Mesothelial cell of epicardium (in vitro differentiated cells): Measurements from ENCODE around the gene DNAJA3. TPM values are rescaled to one million over a fixed set of nuclear protein-coding genes. Genes with fewer than 3 reads are reported as not detected.

ENCODE experiments used
- DNase-seq, 2 experiments: peaks; one replicate each; pipeline ENCODE4 v3.0.0; 2021; ENCODE audit warnings: low spot score in 2 of 2; ENCODE audit not compliant: unreplicated experiment in 2 of 2
- H3K27ac Mint-ChIP-seq: 2 replicates; pipeline ENCODE4 v1.8.0; 2021; ENCODE audit warnings: mixed read lengths
- H3K27me3 Mint-ChIP-seq: 2 replicates; pipeline ENCODE4 v1.8.0; 2021; ENCODE audit warnings: low read depth, mixed read lengths
- H3K36me3 Mint-ChIP-seq: 2 replicates; pipeline ENCODE4 v1.8.0; 2021; ENCODE audit warnings: mixed read lengths
- H3K4me1 Mint-ChIP-seq: 2 replicates; pipeline ENCODE4 v1.8.0; 2021; ENCODE audit warnings: mixed read lengths
- H3K4me3 Mint-ChIP-seq: 2 replicates; pipeline ENCODE4 v1.8.0; 2021; ENCODE audit warnings: mild to moderate bottlenecking, moderate library complexity, mixed read lengths
- H3K9me3 Mint-ChIP-seq: 2 replicates; pipeline ENCODE4 v1.8.0; 2021; ENCODE audit warnings: mixed read lengths
- CTCF ChIP-seq: fragments of 200-600 bp; sonication (generic); IDR thresholded peaks from one replicate; pipeline ENCODE4 v1.5.0; 2021; ENCODE audit warnings: antibody characterized with exemption; ENCODE audit not compliant: unreplicated experiment
- total RNA-seq: library from RNA; stranded (reverse); gene quantifications from 3 replicates; pipeline ENCODE4 v1.2.1, GENCODE V29; 2021

DNAJA3 gene
- total RNA-seq, 1 donor from 2014 or later: 35.3 TPM

- TF ChIP-seq CTCF: no peak
- no peak overlapping the region for H3K4me3 Mint-ChIP-seq
- H3K9me3 Mint-ChIP-seq: no peaks in the 10 kb centered on the region
- no peak overlapping the region for H3K27ac Mint-ChIP-seq
- H3K4me1 Mint-ChIP-seq: no peaks in the 10 kb centered on the region
- no peak for DNase-seq
- no peaks in the 10 kb centered on the region for H3K27me3 Mint-ChIP-seq
- H3K36me3 Mint-ChIP-seq: peaks cover 42% of the 10 kb centered on the region
These were observed 18.3 kb downstream of the DNAJA3 start for GRCh38 chr16:4443986-4444385.

DNA sequence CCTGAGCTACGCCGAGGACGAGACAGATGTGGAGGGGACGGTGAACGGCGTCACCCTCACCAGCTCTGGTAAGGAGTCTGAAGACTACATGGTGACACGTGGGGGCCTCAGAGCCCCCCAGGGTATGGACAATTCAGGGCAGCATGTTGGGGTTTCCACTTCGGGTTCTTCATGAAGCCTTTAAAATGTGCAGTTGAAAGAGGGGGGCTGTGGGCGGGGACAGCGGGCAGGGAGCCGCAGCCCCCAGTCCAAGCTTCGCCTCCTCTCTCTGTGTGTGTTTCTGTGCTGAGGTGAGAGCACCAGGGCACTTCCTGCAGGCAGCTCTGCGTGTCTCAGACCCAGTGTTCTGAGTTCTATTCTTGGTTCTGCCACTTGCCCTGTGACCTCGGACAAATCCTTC lies 24.8 kb downstream of the DNAJA3 start:
- Mint-ChIP-seq H3K4me1 (no peaks in the 10 kb centered on the region), H3K9me3 (no peaks in the 10 kb centered on the region), H3K36me3 (peaks cover 23% of the 10 kb centered on the region), H3K27ac (no peak overlapping the region), H3K4me3 (no peak overlapping the region), H3K27me3 (no peaks in the 10 kb centered on the region)
- TF ChIP-seq CTCF: no peak
- no peak for DNase-seq

DNA sequence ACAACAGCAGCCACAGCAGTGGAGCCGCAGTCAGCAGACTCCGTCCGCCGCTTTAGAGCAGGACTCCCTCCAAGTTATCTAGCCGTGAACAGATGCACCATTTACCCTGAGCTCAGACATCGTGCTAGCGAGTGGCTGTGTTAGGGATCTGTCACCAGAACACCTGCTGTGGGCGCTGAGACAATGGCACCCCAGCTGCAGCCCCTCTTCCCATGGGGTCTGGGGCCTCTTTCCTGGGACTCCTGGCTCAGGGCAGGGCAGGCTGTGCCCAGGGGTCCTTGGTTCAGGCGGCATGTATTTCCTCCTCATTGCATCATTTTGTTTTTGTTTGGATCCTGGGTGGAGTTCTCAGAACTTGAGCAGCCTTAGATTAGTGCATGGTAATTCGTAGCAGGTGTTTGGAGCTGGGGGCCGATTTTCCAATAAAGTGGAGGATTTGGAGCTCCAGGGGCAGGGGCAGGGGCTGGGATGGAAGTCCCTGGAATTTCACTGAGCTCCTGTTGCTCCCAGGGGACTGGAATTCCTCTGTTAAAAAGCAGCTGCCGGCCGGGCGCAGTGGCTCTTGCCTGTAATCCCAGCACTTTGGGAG lies 25.4 kb downstream of the DNAJA3 start:
- Mint-ChIP-seq H3K4me3 (no peak overlapping the region), H3K4me1 (no peaks in the 10 kb centered on the region), H3K27ac (no peak overlapping the region), H3K9me3 (no peaks in the 10 kb centered on the region), H3K36me3 (peaks cover 23% of the 10 kb centered on the region), H3K27me3 (no peaks in the 10 kb centered on the region)
- no peak for DNase-seq
- no peak for TF ChIP-seq CTCF

- no peaks in the 10 kb centered on the region for H3K9me3 Mint-ChIP-seq
- H3K4me3 Mint-ChIP-seq: no peak overlapping the region
- peaks cover 21% of the 10 kb centered on the region for H3K36me3 Mint-ChIP-seq
- no peak overlapping the region for H3K27ac Mint-ChIP-seq
- H3K4me1 Mint-ChIP-seq: no peaks in the 10 kb centered on the region
- TF ChIP-seq CTCF: no peak
- no peaks in the 10 kb centered on the region for H3K27me3 Mint-ChIP-seq
- DNase-seq: no peak
These were observed 27.0 kb downstream of the DNAJA3 start for GRCh38 chr16:4452674-4453073.

DNA sequence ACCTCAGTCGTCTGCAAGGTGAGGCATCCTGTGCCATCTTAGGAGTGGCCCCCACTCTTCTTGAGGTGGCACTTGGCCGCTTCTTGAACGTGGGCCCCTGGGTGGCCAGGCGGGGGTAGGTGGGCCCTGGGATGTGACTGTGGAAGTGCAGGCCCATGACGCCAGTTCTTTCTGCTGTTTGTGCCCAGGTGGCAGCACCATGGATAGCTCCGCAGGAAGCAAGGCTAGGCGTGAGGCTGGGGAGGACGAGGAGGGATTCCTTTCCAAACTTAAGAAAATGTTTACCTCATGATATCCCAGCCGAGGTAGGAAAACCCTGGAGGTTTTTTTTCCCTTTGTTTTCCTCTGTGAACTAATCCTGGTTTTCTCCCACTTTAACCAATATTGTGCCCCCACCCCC lies 29.0 kb downstream of the DNAJA3 start:
- Mint-ChIP-seq H3K27ac (no peak overlapping the region), H3K4me3 (no peak overlapping the region), H3K4me1 (no peaks in the 10 kb centered on the region), H3K36me3 (peaks cover 20% of the 10 kb centered on the region), H3K9me3 (no peaks in the 10 kb centered on the region), H3K27me3 (no peaks in the 10 kb centered on the region)
- no peak for TF ChIP-seq CTCF
- DNase-seq: no peak

DNA sequence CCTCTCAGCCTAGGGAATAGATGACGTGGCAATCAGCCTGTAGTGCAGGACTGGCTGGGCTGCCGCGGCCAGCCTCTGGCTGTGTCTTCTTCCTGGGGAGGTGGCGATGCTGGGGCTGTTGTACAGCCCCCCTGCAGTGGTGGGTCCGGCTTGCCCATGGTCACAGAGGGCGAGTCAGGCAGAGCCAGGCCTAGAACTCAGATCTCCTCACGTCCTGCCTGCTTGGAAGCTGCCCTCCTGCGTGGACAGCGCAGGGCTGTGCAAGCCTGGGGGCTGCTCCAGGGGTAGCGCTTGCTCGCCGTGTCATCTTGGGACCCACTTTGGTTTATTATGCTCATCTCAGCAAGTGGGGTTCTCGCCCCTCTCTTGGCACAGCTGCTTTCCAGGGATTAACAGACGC lies 29.4 kb downstream of the DNAJA3 start:
- H3K27ac Mint-ChIP-seq: no peak overlapping the region
- no peaks in the 10 kb centered on the region for H3K4me1 Mint-ChIP-seq
- H3K9me3 Mint-ChIP-seq: no peaks in the 10 kb centered on the region
- no peaks in the 10 kb centered on the region for H3K27me3 Mint-ChIP-seq
- peaks cover 21% of the 10 kb centered on the region for H3K36me3 Mint-ChIP-seq
- TF ChIP-seq CTCF: no peak
- H3K4me3 Mint-ChIP-seq: no peak overlapping the region
- DNase-seq: no peak
